Neural progenitor cell (in vitro differentiated cells): ENCODE measurements around the gene ATG9B. TPM values are rescaled to one million over a fixed set of nuclear protein-coding genes. Genes with fewer than 3 reads are reported as not detected.

Source experiments
- DNase-seq: peaks from one replicate; pipeline ENCODE4 v3.0.0-alpha.2; 2016; ENCODE audit warnings: low spot score
- H2AFZ ChIP-seq: fragments of 200-600 bp; sonication (generic); replicated peaks from 2 replicates; pipeline ENCODE4 v1.6.1; 2016; ENCODE audit warnings: antibody characterized with exemption
- H3F3A ChIP-seq: fragments of 200-600 bp; sonication (generic); 2 replicates; pipeline ENCODE4 v1.6.1; 2016; ENCODE audit warnings: antibody characterized with exemption, low read depth
- H3K27ac ChIP-seq: fragments of 200-600 bp; sonication (generic); 2 replicates; pipeline ENCODE4 v1.5.1; 2016; ENCODE audit warnings: mild to moderate bottlenecking
- H3K27me3 ChIP-seq: fragments of 200-600 bp; sonication (generic); 2 replicates; pipeline ENCODE4 v1.6.1; 2016; ENCODE audit warnings: mild to moderate bottlenecking, moderate library complexity
- H3K36me3 ChIP-seq: fragments of 200-600 bp; sonication (generic); 2 replicates; pipeline ENCODE4 v1.5.1; 2016
- H3K4me1 ChIP-seq: fragments of 200-600 bp; sonication (generic); 2 replicates; pipeline ENCODE4 v1.6.1; 2016; ENCODE audit warnings: mixed run types
- H3K4me2 ChIP-seq: fragments of 200-600 bp; sonication (generic); 2 replicates; pipeline ENCODE4 v1.6.1; 2016
- H3K4me3 ChIP-seq: fragments of 200-600 bp; sonication (generic); 2 replicates; pipeline ENCODE4 v1.5.1; 2016
- H3K79me2 ChIP-seq: fragments of 200-600 bp; sonication (generic); 2 replicates; pipeline ENCODE4 v1.6.1; 2016; ENCODE audit warnings: low read depth
- H3K9ac ChIP-seq: fragments of 200-600 bp; sonication (generic); 2 replicates; pipeline ENCODE4 v1.6.1; 2016
- H3K9me3 ChIP-seq: fragments of 200-600 bp; sonication (generic); 2 replicates; pipeline ENCODE4 v1.5.1; 2016; ENCODE audit warnings: low read depth
- H4K20me1 ChIP-seq: fragments of 200-600 bp; sonication (generic); 2 replicates; pipeline ENCODE4 v1.6.1; 2016; ENCODE audit warnings: low read depth
- H3K27ac Mint-ChIP-seq: 3 replicates; pipeline ENCODE4 v1.8.0; 2021; ENCODE audit warnings: mixed read lengths
- H3K27me3 Mint-ChIP-seq: 2 replicates; pipeline ENCODE4 v1.8.0; 2022; ENCODE audit warnings: low read depth, mild to moderate bottlenecking, inconsistent platforms, moderate library complexity, mixed read lengths; ENCODE audit not compliant: insufficient read depth
- H3K36me3 Mint-ChIP-seq: 3 replicates; pipeline ENCODE4 v1.8.0; 2021; ENCODE audit warnings: mixed read lengths
- H3K4me1 Mint-ChIP-seq: 3 replicates; pipeline ENCODE4 v1.8.0; 2021; ENCODE audit warnings: mixed read lengths
- H3K4me3 Mint-ChIP-seq: 3 replicates; pipeline ENCODE4 v1.8.0; 2021; ENCODE audit warnings: mild to moderate bottlenecking, moderate library complexity, mixed read lengths
- H3K9me3 Mint-ChIP-seq: 3 replicates; pipeline ENCODE4 v1.8.0; 2020; ENCODE audit warnings: mixed read lengths
- CTCF ChIP-seq: fragments of 200-600 bp; sonication (generic); IDR thresholded peaks from 2 replicates; pipeline ENCODE4 v1.5.1; 2017; ENCODE audit warnings: antibody characterized with exemption, mild to moderate bottlenecking
- EZH2 ChIP-seq: fragments of 200-600 bp; sonication (generic); IDR thresholded peaks from 2 replicates; pipeline ENCODE4 v1.6.1; 2017; ENCODE audit warnings: antibody characterized with exemption, mild to moderate bottlenecking, moderate library complexity
- EZH2phosphoT487 ChIP-seq: fragments of 200-600 bp; sonication (generic); IDR thresholded peaks from 2 replicates; pipeline ENCODE4 v1.6.1; 2017; ENCODE audit warnings: antibody characterized with exemption
- total RNA-seq: library from RNA; depleted of rRNA; stranded (reverse); fragments of >200 nt; gene quantifications from 2 replicates; pipeline ENCODE4 v1.2.3, GENCODE V29; 2015; ENCODE audit warnings: low replicate concordance

The ATG9B gene
- total RNA-seq, 1 donor from 2014 or later = 0.43 TPM

GRCh38 chr7:151061213-151062110 lies 37.2 kb upstream of the ATG9B start:
- no peak overlapping the region for H2AFZ ChIP-seq
- TF ChIP-seq EZH2 (no peak), CTCF (no peak), EZH2phosphoT487 (no peak)
- no peak overlapping the region for H3K9ac ChIP-seq
- H3K4me3 Mint-ChIP-seq = peak overlapping the region; percentile 90
- peak overlapping the region; percentile 41 for H3K4me3 ChIP-seq
- DNase-seq = peak; percentile 15
- H3K9me3 ChIP-seq = no peaks in the 10 kb centered on the region
- H4K20me1 ChIP-seq = peaks cover 52% of the 10 kb centered on the region
- H3K4me2 ChIP-seq = peak overlapping the region; percentile 99
- peaks cover 14% of the 10 kb centered on the region for H3K27me3 Mint-ChIP-seq
- peaks cover 43% of the 10 kb centered on the region for H3K4me1 ChIP-seq
- peaks cover 40% of the 10 kb centered on the region for H3K4me1 Mint-ChIP-seq
- H3K36me3 ChIP-seq = no peaks in the 10 kb centered on the region
- H3K9me3 Mint-ChIP-seq = no peaks in the 10 kb centered on the region
- peaks cover 42% of the 10 kb centered on the region for H3F3A ChIP-seq
- H3K27ac Mint-ChIP-seq = peak overlapping the region; percentile 44
- H3K79me2 ChIP-seq = peaks cover 7% of the 10 kb centered on the region
- H3K27ac ChIP-seq = no peak overlapping the region
- peaks cover 29% of the 10 kb centered on the region for H3K27me3 ChIP-seq
- H3K36me3 Mint-ChIP-seq = no peaks in the 10 kb centered on the region

- no peaks in the 10 kb centered on the region for H3K36me3 Mint-ChIP-seq
- Histone ChIP-seq H4K20me1 (peaks cover 58% of the 10 kb centered on the region), H3K79me2 (peaks cover 7% of the 10 kb centered on the region), H3K9ac (no peak overlapping the region), H3F3A (peaks cover 42% of the 10 kb centered on the region), H3K4me3 (peak overlapping the region; percentile 77), H3K27ac (no peak overlapping the region), H3K27me3 (peaks cover 38% of the 10 kb centered on the region), H3K9me3 (no peaks in the 10 kb centered on the region), H3K4me2 (peak overlapping the region; percentile 99), H3K4me1 (peaks cover 45% of the 10 kb centered on the region), H2AFZ (no peak overlapping the region), H3K36me3 (no peaks in the 10 kb centered on the region)
- peak overlapping the region; percentile 90 for H3K4me3 Mint-ChIP-seq
- H3K4me1 Mint-ChIP-seq = peaks cover 46% of the 10 kb centered on the region
- H3K27me3 Mint-ChIP-seq = peaks cover 13% of the 10 kb centered on the region
- DNase-seq = peak; percentile 88
- TF ChIP-seq CTCF (peak; percentile 10), EZH2phosphoT487 (no peak), EZH2 (no peak)
- H3K27ac Mint-ChIP-seq = no peak overlapping the region
- H3K9me3 Mint-ChIP-seq = no peaks in the 10 kb centered on the region
These were observed 36.3 kb upstream of the ATG9B start for GRCh38 chr7:151060416-151061212.

GRCh38 chr7:151060113-151060415 lies 35.8 kb upstream of the ATG9B start:
- peaks cover 46% of the 10 kb centered on the region for H3K4me1 Mint-ChIP-seq
- Histone ChIP-seq H2AFZ (no peak overlapping the region), H3K79me2 (peaks cover 7% of the 10 kb centered on the region), H3K27me3 (peaks cover 39% of the 10 kb centered on the region), H3K27ac (no peak overlapping the region), H3K4me3 (peak overlapping the region; percentile 77), H3K9ac (peak overlapping the region; percentile 39), H3F3A (peaks cover 42% of the 10 kb centered on the region), H3K4me2 (peak overlapping the region; percentile 99), H3K36me3 (no peaks in the 10 kb centered on the region), H3K9me3 (no peaks in the 10 kb centered on the region), H3K4me1 (peaks cover 45% of the 10 kb centered on the region), H4K20me1 (peaks cover 53% of the 10 kb centered on the region)
- TF ChIP-seq EZH2phosphoT487 = no peak
- TF ChIP-seq EZH2 = no peak
- no peak for TF ChIP-seq CTCF
- H3K4me3 Mint-ChIP-seq = peak overlapping the region; percentile 90
- H3K9me3 Mint-ChIP-seq = no peaks in the 10 kb centered on the region
- no peak for DNase-seq
- no peak overlapping the region for H3K27ac Mint-ChIP-seq
- H3K27me3 Mint-ChIP-seq = peaks cover 16% of the 10 kb centered on the region
- no peaks in the 10 kb centered on the region for H3K36me3 Mint-ChIP-seq
